HG02884 (cell line): ENCODE data around the gene ATG2B.

Experiments used
- ATAC-seq: cut with Tn5 transposase; IDR thresholded peaks from one replicate; pipeline ENCODE4 v1.9.1; 2021; ENCODE audit warnings: mild to moderate bottlenecking, moderate library complexity; ENCODE audit not compliant: unreplicated experiment

Gene ATG2B

GRCh38 chr14:96274122-96274521 lies 89.0 kb downstream of the ATG2B start:
- no peak for ATAC-seq

GRCh38 chr14:96273629-96274028 lies 89.5 kb downstream of the ATG2B start:
- no peak for ATAC-seq

DNA sequence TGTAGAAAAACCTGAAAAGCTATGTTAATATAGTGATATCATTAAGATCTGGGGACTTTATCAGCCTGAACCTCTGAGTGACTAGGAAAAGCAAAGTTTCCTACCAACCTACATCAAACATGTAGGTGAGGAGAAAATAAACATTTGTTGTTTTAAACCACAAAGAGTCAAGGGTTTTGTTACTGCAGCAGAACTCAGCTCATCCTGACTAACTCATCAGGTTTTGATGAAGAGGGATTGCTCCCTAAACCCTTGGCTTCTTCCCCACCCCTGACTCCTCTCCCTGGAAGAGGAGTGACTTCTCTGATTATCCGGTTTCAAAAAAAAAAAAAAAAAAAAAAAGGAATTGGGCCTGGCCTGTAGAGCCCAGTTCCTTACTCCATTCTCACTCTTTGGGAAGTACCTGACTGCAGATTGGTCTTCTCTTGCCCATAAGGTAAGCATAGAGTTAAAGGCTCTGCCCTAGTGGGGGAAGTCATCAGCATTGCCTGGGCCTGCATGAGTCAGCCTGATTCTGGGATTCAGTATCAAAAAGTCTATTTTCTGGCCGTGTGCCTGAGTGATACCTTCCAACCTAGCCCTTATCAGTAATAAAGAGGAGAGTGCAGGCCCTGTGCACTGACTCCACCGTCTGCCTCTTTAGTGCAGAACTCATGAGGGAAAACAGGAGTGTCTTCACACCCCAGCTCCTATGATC lies 90.2 kb downstream of the ATG2B start:
- ATAC-seq = no peak

- ATAC-seq = no peak
Measured at GRCh38 chr14:96271421-96271762, 91.7 kb downstream of the ATG2B start.

DNA sequence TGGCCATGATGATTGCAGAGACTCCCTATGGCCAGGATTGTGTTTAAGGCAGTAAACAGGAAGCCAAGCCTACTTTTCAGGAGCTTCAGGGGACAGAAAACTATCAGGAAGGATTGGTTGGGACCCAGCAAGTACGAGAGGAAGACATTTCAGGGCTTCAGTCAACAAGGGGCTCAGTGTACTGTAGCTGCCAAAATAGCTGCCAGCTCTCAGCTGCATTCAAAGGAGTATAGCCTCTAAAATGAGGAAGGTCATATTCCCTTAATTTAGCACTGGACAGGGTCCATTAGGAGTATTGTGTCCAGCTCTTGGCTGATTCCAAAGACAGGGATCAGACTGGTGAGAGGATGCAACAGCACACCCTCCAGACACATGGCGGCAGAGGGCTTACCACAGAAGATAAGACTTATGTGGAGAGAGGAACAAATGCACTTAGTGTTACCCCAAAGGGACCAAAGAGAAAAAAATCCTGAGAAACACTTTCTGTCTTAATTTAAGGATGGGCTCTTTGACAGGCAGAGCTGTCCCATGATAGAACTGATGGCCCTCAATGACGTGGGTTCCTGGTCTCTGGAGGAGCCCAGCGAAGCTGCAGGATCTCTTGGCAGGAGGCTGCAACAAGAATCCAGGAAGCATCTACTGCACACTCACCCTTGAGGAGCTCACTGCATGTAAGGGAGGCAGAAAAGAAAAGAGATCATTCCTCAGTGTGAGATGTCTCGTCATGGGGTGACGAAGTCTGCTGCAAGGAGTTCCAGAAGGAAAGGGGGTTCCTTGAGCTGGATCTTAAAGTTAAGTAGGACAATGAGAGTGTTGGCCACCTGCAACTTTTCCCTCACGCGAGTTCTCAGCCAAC lies 92.3 kb downstream of the ATG2B start:
- ATAC-seq = no peak

GRCh38 chr14:96269359-96269710 lies 93.8 kb downstream of the ATG2B start:
- no peak for ATAC-seq

DNA sequence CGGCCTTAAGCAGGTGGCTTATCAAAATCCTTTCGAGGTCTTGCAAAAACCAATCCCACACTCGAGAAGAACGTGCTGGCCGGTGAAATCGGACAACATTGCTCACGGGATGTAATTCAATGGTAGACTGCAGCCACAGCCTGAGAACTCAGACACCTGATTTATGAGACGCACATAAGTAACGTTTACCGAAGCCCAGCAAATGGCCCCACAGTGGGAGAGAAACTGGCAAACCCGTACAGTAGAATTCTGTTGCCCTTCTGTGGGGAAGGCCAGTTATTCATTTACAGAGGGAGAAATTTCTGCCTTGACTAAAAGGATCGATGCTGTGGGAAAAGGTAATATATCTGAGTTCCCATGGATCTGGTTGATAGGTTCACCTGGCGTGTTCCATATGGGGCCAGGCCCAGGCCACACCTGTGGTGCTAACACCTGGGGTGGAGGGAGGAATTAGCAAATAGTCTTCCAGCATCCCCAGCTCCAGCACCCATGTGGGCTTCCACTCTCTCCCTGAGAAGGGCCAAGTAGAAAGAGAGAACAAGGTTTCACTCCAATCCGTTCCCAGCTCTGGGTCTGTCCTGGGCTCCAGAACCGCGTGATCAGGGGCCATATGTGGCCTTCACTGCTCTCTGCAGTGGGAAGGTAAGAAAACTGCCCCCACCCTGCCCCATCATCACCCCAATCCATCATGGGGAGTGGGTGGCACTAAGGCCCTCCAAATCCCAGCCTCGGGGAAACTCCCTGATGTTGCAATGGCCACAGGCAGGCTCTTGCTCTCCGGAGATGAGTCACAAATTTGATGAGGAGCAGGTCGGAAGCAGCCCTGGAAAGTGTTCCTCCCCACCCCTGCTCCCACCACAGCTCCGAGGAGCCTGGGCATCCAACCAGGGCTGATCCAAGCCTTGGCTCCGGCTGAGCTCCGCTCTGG lies 94.4 kb downstream of the ATG2B start:
- no peak for ATAC-seq

GRCh38 chr14:96267916-96268315 lies 95.2 kb downstream of the ATG2B start:
- ATAC-seq = no peak

DNA sequence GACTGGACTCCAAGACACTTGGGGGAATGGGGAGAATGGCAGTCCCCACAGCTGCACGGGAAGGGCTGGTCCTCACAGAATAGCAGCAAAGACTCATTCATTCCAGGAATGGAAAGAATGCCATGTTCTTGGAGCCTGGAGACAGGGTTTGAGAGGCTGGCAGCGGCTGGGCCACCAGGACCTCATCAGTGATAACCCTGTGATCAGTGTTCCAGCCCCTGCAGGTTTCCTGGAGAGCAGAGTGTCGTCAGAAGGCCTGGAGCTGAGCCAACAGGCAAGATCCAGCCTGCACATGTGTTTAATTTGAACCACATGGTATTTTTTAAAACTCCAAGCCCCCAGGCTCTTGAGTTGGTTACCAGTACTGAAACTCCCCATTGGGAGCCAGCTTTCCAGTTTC lies 95.8 kb downstream of the ATG2B start:
- ATAC-seq = no peak

- ATAC-seq = no peak
Measured at GRCh38 chr14:96265383-96266095, 97.6 kb downstream of the ATG2B start.

GRCh38 chr14:96264853-96265252 lies 98.3 kb downstream of the ATG2B start:
- ATAC-seq = no peak

DNA sequence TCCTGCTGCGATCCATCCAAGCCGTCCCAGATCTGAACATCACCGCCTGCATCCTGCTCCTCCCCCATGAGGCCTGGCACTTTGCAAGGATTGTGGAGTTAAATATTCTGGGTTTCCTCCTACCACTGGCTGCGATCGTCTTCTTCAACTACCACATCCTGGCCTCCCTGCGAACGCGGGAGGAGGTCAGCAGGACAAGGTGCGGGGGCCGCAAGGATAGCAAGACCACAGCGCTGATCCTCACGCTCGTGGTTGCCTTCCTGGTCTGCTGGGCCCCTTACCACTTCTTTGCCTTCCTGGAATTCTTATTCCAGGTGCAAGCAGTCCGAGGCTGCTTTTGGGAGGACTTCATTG lies 99.0 kb downstream of the ATG2B start:
- no peak for ATAC-seq

DNA sequence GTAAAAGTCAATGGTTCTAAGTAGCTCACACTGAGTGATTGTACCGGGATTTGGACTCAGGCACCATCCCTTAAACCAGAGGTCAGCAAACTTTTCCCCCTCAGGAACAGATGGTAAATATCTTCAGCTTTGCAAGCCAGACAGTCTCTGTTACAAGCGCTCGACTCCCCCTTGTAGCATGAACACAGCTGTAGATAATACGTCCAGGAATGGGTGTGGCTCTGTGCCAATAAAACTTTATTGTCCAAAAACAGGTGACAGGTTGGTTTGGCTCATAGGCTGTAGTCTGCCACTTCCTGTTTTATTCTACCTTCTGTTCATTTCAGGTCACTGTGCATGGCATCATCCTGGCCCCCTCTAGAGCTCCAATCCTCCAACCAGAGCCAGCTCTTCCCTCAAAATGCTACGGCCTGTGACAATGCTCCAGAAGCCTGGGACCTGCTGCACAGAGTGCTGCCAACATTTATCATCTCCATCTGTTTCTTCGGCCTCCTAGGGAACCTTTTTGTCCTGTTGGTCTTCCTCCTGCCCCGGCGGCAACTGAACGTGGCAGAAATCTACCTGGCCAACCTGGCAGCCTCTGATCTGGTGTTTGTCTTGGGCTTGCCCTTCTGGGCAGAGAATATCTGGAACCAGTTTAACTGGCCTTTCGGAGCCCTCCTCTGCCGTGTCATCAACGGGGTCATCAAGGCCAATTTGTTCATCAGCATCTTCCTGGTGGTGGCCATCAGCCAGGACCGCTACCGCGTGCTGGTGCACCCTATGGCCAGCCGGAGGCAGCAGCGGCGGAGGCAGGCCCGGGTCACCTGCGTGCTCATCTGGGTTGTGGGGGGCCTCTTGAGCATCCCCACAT lies 99.6 kb downstream of the ATG2B start:
- no peak for ATAC-seq

DNA sequence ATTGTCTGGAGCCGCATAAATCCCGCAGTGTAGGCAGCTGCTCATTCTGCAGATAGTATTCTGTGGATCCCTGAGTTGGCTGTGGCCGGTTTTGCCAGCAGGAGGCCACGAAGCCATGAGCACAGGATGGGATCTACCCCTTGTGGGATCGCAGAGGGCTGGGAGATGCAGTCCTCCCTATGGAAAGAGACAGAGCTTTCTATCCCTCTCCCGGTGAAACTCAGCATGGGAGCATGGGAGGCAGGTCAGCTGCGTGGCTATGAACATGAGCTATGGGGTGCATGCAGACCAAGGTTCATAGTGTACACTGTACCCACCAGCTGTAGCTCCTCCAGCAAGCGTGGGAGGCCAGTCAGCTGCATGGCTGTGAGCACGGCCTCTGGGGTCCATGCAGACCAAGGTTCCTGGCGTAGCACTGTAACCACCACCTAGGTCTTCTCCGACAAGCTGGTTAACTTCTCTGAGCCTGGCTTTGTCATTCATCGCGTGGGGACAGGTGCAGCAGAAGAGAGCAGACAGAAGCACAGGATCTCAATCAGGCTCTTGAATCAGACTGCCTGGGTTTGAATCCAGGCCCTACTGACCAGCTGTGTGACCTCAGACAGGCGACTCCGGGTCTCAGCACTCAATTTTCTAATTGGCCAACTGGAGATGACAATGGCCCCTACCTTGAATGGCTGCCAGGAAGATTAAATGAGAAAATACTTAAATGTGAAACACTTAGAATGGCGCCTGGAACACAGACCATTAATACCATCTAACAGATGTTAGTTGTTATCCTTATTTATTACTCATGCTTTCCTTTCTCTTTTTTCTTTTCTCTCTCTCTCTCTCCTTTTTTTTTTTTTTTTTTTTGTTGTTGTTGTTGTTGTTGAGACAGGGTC lies 101.1 kb downstream of the ATG2B start:
- no peak for ATAC-seq

DNA sequence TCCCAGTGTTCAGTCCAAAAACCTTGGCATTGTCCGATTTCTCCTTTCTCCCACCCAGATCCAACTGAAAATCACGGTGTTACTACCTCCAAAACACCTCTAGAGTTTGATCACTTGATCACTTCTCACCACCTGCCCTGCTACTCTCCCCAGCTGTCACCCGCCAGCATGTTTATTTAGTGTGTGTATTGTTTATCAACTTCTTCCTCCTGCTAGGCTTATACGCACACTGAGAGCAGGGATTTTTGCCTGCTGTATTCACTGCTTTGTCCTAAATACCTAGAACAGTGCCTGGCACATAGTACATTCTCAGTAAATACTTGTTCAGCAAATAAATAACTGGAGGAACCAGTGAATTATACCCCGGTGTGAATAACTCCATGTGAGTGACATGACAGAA lies 102.1 kb downstream of the ATG2B start:
- no peak for ATAC-seq

GRCh38 chr14:96260341-96260821 lies 102.8 kb downstream of the ATG2B start:
- no peak for ATAC-seq

DNA sequence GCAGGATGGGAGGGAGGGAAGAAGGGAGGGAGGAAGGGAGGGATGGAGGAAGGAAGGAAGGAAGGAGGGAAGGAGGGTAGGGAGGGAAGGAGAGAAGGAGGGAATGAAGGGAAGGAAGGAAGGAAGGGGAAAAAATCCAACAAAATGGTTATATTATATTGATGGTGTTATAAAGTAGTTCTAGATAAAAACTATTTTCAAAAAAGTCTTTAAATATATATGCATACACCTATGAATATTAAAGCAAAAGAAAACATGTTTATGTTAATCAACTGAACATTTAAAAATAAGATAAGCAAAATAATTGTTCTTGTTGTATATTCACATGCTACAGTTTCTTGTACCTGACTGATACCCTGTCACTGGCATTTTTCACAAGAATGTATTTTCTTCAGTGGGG lies 105.2 kb downstream of the ATG2B start:
- no peak for ATAC-seq

DNA sequence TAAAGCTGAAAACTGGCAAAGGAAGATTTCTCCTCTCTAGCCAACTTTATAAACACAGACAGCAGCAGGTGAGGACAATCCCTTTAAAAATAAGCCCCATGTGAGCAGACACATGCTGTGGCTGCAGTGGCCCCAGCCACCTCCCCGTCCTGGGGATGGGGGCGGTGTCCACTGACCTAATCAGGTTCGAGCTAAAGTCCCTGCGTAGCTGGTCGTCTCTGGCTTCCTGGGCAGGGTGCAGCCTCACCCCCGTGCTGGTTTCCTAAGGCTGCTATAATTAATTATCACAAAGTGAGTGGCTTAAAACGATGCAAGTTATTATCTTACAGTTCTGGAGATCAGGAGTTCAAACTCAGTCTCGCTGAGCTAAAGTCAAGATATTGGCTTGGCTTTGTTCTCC lies 106.1 kb downstream of the ATG2B start:
- ATAC-seq = no peak

DNA sequence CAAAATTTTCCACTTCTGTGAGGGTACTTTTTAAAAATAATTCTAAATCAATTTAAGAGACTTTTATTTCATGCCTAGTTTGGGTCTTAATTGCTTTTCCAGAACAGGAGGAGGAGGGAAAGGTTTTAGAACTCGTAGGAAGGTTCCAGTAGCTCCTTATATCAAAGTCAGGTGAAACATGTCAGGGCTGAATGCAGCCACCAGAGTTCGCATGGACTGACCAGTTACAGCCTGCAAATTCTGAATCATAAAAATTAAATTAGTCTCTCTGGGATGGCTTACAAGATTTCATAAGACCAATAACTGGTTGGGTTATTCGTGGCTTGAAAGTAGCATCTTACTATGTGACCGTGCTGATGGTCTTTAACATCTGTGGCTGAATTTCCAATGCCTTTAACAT lies 106.7 kb downstream of the ATG2B start:
- ATAC-seq = no peak
